Upper lobe of left lung (tissue), 4 donors: ENCODE measurements around the gene UTRN.

Source experiments
- CTCF ChIP-seq, 6 experiments: fragments of 450-650 bp in 4 of 6; fragments of 200-600 bp in 2 of 6; sonication (generic) in 2 of 6; IDR thresholded peaks; one replicate each; pipeline ENCODE4 v1.5.1; 2016 to 2019; ENCODE audit warnings: antibody characterized with exemption in 6 of 6
- POLR2A ChIP-seq, 4 donors: fragments of 450-650 bp; IDR thresholded peaks; one replicate each; pipeline ENCODE4 v1.5.1; 2016 to 2017; ENCODE audit warnings: antibody characterized with exemption in 4 of 4, mild to moderate bottlenecking in 2 of 4

- TF ChIP-seq CTCF (IDR thresholded peaks at IDR 0.05) = no peak
- TF ChIP-seq POLR2A (IDR thresholded peaks at IDR 0.05) = no peak
Measured at GRCh38 chr6:144305985-144306384, 20.9 kb downstream of the UTRN start.
